ENCODE measurements around the gene EHMT1. TPM values are rescaled to one million over a fixed set of nuclear protein-coding genes. Genes with fewer than 3 reads are reported as not detected.

The EHMT1 gene
- total and polyA plus RNA-seq, 9 of the 15 experiments (the other 6 are each of a cell fraction or from before 2014, with no cell fraction given) = 2.2 to 76.0 (median 36.4) TPM

GRCh38 chr9:137873408-137873807, 254.6 kb downstream of the EHMT1 start:
- Histone ChIP-seq H2AFZ (ENCODE audit: low read depth, low read length) (no peak overlapping the region), H3K4me2 (ENCODE audit: insufficient read depth, low read length) (no peak overlapping the region), H3K9me1 (ENCODE audit: control insufficient read depth, insufficient read depth, low read length) (no peaks in the 10 kb centered on the region), H3K79me2 (ENCODE audit: control insufficient read depth, insufficient read depth, low read length) (no peaks in the 10 kb centered on the region), H3K27ac (ENCODE audit: extremely low read depth, low read depth, low read length) (no peak overlapping the region), H3K27me3 (ENCODE audit: control insufficient read depth in 2 of 2, insufficient read depth in 2 of 2, low read length in 2 of 2) (peaks cover 8 to 43% of the 10 kb centered on the region in 2 experiments; a peak in 4 of 5 replicates), H3K36me3 (ENCODE audit: control insufficient read depth, insufficient read depth, low read length) (no peaks in the 10 kb centered on the region), H3K4me3 (no peak overlapping the region), H3K4me1 (replicated peaks in 1 of 2; ENCODE audit: control insufficient read depth in 2 of 2, insufficient read depth in 2 of 2, low read length in 2 of 2) (peaks cover 0 to 9% of the 10 kb centered on the region in 2 experiments; a peak in 3 of 5 replicates), H4K20me1 (replicated peaks; ENCODE audit: control insufficient read depth, insufficient read depth, low read length) (no peaks in the 10 kb centered on the region), H3K9me3 (replicated peaks; ENCODE audit: control insufficient read depth, insufficient read depth, low read depth, low read length) (no peaks in the 10 kb centered on the region), H3K9ac (ENCODE audit: insufficient read depth in 1 of 2, low read depth in 2 of 2, low read length in 2 of 2) (no peak overlapping the region)
- in situ Hi-C loops (cut with MboI) (no loop called here), intact Hi-C loops (cut with micrococcal nuclease) (no loop called here)
- 0% methylated on average over 5 of the region's 8 CpGs for WGBS (ENCODE audit: insufficient coverage, low coverage, missing lambda C conversion rate)
- BruUV-seq (replicated peaks) = no TSS peak
- peak in 1 of 4 experiments; percentile 3 for DNase-seq (ENCODE audit: extremely low read depth in 1 of 4, low spot score in 3 of 4)
- FAIRE-seq = no peak
- ChIA-PET POLR2A (no interaction called here), CTCF (ENCODE audit: low intra/inter-chr PET ratio) (no interaction called here)
- TF ChIP-seq HDAC1 (IDR thresholded peaks at IDR 0.05) = no peak
- TF ChIP-seq ZNF140 (CRISPR knock-in tag; IDR thresholded peaks at IDR 0.05) = no peak
- TF ChIP-seq ATF6 (CRISPR knock-in tag; IDR thresholded peaks at IDR 0.05) = no peak
- TF ChIP-seq RBFOX2 (IDR thresholded peaks at IDR 0.05; ENCODE audit: low read depth, low read length) = peak; percentile 24; the same call in 1 of the 2 replicates
- TF ChIP-seq SMC3 (conservative IDR thresholded peaks at IDR 0.05; ENCODE audit: insufficient read depth, low read depth, low read length) = no peak
- TF ChIP-seq POLR2G (IDR thresholded peaks at IDR 0.05; ENCODE audit: low read depth, low read length) = no peak
- ATAC-seq = 0 out of 3 replicates have a peak, but pooled peaks have one; percentile 23
